ENCODE results near the gene ADGRG1.

GRCh38 chr16:57692636-57693035 is 64.2 kb downstream of the ADGRG1 start:
- TF ChIP-seq EZH2phosphoT487 (IDR thresholded peaks at IDR 0.05; ENCODE audit: low read length) (no peak), CTCF (IDR thresholded peaks at IDR 0.05; ENCODE audit: low read length) (no peak), EZH2 (optimal IDR thresholded peaks at IDR 0.05; ENCODE audit: low read depth, low read length) (no peak)
